Eye (tissue), 1 donor: ENCODE measurements around the gene NFKBIE.

Experiments used
- DNase-seq: peaks from one replicate; pipeline ENCODE4 v3.0.0-alpha.2; 2015

NFKBIE gene

GRCh38 chr6:44272529-44272928 lies 7.2 kb upstream of the NFKBIE start:
- no peak for DNase-seq

- DNase-seq = no peak
Observed at GRCh38 chr6:44271914-44272313, 6.6 kb upstream of the NFKBIE start.

GRCh38 chr6:44271406-44271723 lies 6.0 kb upstream of the NFKBIE start:
- no peak for DNase-seq

- DNase-seq = peak; percentile 81
Observed at GRCh38 chr6:44270526-44271405, 5.4 kb upstream of the NFKBIE start.

- peak; percentile 64 for DNase-seq
Observed at GRCh38 chr6:44269921-44270525, 4.7 kb upstream of the NFKBIE start, which contains the start of gene TMEM151B. Gene TMEM151B, plus strand, starts transcription at chr6:44270450. Its CDS starts 293 bp downstream, at chr6:44270743.

- no peak for DNase-seq
Observed at GRCh38 chr6:44269178-44269920, 4.0 kb upstream of the NFKBIE start.

GRCh38 chr6:44268095-44268628 lies 2.8 kb upstream of the NFKBIE start:
- peak; percentile 93 for DNase-seq

GRCh38 chr6:44267252-44267651 lies 1.9 kb upstream of the NFKBIE start:
- DNase-seq = no peak

GRCh38 chr6:44266347-44266746 lies 996 bp upstream of the NFKBIE start:
- DNase-seq = no peak

GRCh38 chr6:44265722-44266233 lies 427 bp upstream of the NFKBIE start:
- DNase-seq = no peak

- DNase-seq = peak; percentile 35
Observed at GRCh38 chr6:44264154-44265006, 971 bp downstream of the NFKBIE start.

- no peak for DNase-seq
Observed at GRCh38 chr6:44263354-44264100, 1.8 kb downstream of the NFKBIE start.

- DNase-seq = no peak
Observed at GRCh38 chr6:44262467-44263353, 2.6 kb downstream of the NFKBIE start.

- DNase-seq = no peak
Observed at GRCh38 chr6:44261581-44261980, 3.8 kb downstream of the NFKBIE start.

GRCh38 chr6:44260451-44261297 lies 4.7 kb downstream of the NFKBIE start:
- DNase-seq = no peak

- no peak for DNase-seq
Observed at GRCh38 chr6:44260011-44260410, 5.3 kb downstream of the NFKBIE start.

- no peak for DNase-seq
Observed at GRCh38 chr6:44258921-44259320, 6.4 kb downstream of the NFKBIE start.

- no peak for DNase-seq
Observed at GRCh38 chr6:44258325-44258863, 7.0 kb downstream of the NFKBIE start.

- no peak for DNase-seq
Observed at GRCh38 chr6:44257753-44258324, 7.5 kb downstream of the NFKBIE start.
